Urinary bladder (tissue), 4 donors: ENCODE measurements around the gene HPX. TPM values are rescaled to one million over a fixed set of nuclear protein-coding genes. Genes with fewer than 3 reads are reported as not detected.
A peak's percentile ranks its signal among the peaks of the same experiment; 100 is the strongest.
"Not testable (repeated sequence)": the region's sequence is repeated elsewhere in the genome, so short reads cannot be mapped to it uniquely, and the experiment has no call there.

ENCODE experiments used
- DNase-seq: peaks from one replicate; pipeline ENCODE4 v3.0.0-alpha.2; 2015; ENCODE audit errors: extremely low spot score
- H3K27ac ChIP-seq: one replicate; pipeline ENCODE4 v1.5.1; 2013; ENCODE audit warnings: low read depth, mild to moderate bottlenecking, moderate library complexity
- H3K36me3 ChIP-seq: one replicate; pipeline ENCODE4 v1.6.1; 2013; ENCODE audit warnings: mild to moderate bottlenecking, moderate library complexity; ENCODE audit not compliant: insufficient read depth
- H3K4me1 ChIP-seq: one replicate; pipeline ENCODE4 v1.6.1; 2013; ENCODE audit warnings: mild to moderate bottlenecking, moderate library complexity; ENCODE audit not compliant: insufficient read depth
- H3K4me3 ChIP-seq: one replicate; pipeline ENCODE4 v1.5.1; 2013; ENCODE audit warnings: low read depth, low read length
- WGBS: extraction: QIAGEN DNeasy Blood & Tissue Kit; methylation state at CpG from one replicate; pipeline ENCODE4 v1.1.7; 2013; 5-methylcytosine and 5-hydroxymethylcytosine counted together
- polyA plus RNA-seq: library from polyadenylated mRNA; stranded (reverse); fragments of 200-250 nt; gene quantifications from one replicate; pipeline ENCODE4 v1.2.3, GENCODE V29; 2013
- total RNA-seq: library from RNA; depleted of rRNA; stranded (reverse); fragments of >200 nt; gene quantifications from one replicate; pipeline ENCODE4 v1.2.3, GENCODE V29; 2014
- donor health status: healthy with polysubstance abuse.
- donor health status: healthy.

Gene HPX
- total and polyA plus RNA-seq, 2 donors = 1.1 to 3.3 TPM

GRCh38 chr11:6401464-6401863 lies 39.3 kb downstream of the HPX start:
- whole genome bisulfite sequencing = 94% methylated on average over 7 of the region's 7 CpGs
- no peaks in the 10 kb centered on the region for H3K4me1 ChIP-seq
- H3K36me3 ChIP-seq = no peaks in the 10 kb centered on the region
- H3K4me3 ChIP-seq = no peak overlapping the region
- no peak for DNase-seq
- no peak overlapping the region for H3K27ac ChIP-seq

- no peaks in the 10 kb centered on the region for H3K36me3 ChIP-seq
- no peak overlapping the region for H3K27ac ChIP-seq
- no peak for DNase-seq
- H3K4me1 ChIP-seq = no peaks in the 10 kb centered on the region
- no peak overlapping the region for H3K4me3 ChIP-seq
- 95% methylated on average over 15 of the region's 15 CpGs for WGBS
These were observed 40.1 kb downstream of the HPX start for GRCh38 chr11:6400431-6401345.

DNA sequence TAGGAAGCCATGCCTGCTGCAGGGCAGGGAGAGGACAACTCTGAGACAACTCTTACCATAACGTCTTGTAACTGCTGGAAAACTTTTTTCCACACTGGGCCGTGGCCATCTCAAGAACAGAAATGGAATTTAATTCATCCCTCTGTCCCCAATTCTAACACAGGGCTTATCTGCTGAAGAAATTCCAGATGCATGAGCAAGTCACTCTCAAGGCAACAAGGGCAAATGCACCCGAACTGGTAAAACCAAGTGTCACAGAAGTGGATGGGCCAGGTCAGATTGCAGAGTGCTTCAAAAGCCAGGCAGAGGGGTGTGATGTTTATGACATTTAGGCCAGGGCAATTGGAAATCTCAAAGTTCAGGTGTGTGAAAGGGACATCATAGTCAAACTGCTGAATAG lies 43.2 kb downstream of the HPX start:
- Histone ChIP-seq H3K36me3 (no peaks in the 10 kb centered on the region), H3K27ac (no peak overlapping the region), H3K4me1 (no peaks in the 10 kb centered on the region), H3K4me3 (no peak overlapping the region)
- WGBS = 30% methylated on average over 3 of the region's 3 CpGs
- DNase-seq = no peak

- Histone ChIP-seq H3K27ac (no peak overlapping the region), H3K4me1 (no peaks in the 10 kb centered on the region), H3K4me3 (no peak overlapping the region), H3K36me3 (no peaks in the 10 kb centered on the region)
- no peak for DNase-seq
- 40% methylated on average over 1 of the region's 1 CpG for WGBS
These were observed 43.6 kb downstream of the HPX start for GRCh38 chr11:6397156-6397555.

GRCh38 chr11:6395470-6396060 lies 45.2 kb downstream of the HPX start:
- Histone ChIP-seq H3K36me3 (no peaks in the 10 kb centered on the region), H3K4me3 (no peak overlapping the region), H3K4me1 (no peaks in the 10 kb centered on the region), H3K27ac (no peak overlapping the region)
- DNase-seq = no peak
- 84% methylated on average over 16 of the region's 16 CpGs for WGBS

GRCh38 chr11:6393989-6394670 lies 46.7 kb downstream of the HPX start:
- Histone ChIP-seq H3K36me3 (no peaks in the 10 kb centered on the region), H3K4me1 (no peaks in the 10 kb centered on the region), H3K4me3 (no peak overlapping the region), H3K27ac (no peak overlapping the region)
- 84% methylated on average over 16 of the region's 16 CpGs for WGBS
- DNase-seq = no peak

GRCh38 chr11:6392251-6392650 lies 48.5 kb downstream of the HPX start:
- H3K36me3 ChIP-seq, H3K4me3 ChIP-seq, H3K27ac ChIP-seq, DNase-seq, H3K4me1 ChIP-seq: not testable (repeated sequence)
- 99% methylated on average over 4 of the region's 4 CpGs for WGBS

DNA sequence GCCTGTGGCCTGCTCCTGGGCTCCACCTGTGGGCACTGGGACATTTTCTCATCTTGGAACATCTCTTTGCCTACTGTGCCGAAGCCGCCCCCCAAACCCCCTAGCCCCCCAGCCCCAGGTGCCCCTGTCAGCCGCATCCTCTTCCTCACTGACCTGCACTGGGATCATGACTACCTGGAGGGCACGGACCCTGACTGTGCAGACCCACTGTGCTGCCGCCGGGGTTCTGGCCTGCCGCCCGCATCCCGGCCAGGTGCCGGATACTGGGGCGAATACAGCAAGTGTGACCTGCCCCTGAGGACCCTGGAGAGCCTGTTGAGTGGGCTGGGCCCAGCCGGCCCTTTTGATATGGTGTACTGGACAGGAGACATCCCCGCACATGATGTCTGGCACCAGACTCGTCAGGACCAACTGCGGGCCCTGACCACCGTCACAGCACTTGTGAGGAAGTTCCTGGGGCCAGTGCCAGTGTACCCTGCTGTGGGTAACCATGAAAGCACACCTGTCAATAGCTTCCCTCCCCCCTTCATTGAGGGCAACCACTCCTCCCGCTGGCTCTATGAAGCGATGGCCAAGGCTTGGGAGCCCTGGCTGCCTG lies 49.2 kb downstream of the HPX start:
- Histone ChIP-seq H3K4me3 (peak overlapping the region; percentile 80), H3K4me1 (no peaks in the 10 kb centered on the region), H3K27ac (no peak overlapping the region), H3K36me3 (no peaks in the 10 kb centered on the region)
- no peak for DNase-seq
- 94% methylated on average over 18 of the region's 18 CpGs for WGBS

DNA sequence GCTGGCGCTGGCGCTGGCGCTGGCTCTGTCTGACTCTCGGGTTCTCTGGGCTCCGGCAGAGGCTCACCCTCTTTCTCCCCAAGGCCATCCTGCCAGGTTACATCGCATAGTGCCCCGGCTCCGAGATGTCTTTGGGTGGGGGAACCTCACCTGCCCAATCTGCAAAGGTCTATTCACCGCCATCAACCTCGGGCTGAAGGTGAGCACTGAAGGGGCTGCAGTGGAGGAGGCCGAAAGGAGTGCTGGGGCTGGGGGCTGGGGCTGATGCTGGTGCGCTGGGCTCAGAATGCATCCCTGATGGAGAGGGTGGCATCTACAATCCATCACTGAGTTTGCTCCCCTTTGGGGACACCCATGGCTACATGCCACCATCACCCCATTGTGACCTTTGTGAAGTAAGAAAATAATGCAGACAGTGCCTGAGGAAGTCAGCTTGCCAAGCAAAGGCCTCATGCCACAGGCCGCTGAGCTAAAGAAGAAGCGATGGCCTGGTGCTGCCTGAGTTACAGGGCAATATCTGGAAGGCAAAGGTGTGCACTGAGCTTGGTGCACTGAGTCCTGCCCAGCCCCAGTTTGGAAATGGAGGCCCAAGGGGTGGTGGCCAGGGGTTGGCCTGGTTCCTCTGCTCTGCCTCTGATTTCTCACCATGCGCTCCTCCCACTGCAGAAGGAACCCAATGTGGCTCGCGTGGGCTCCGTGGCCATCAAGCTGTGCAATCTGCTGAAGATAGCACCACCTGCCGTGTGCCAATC lies 49.9 kb downstream of the HPX start:
- DNase-seq = no peak
- H3K4me3 ChIP-seq = peak overlapping the region; percentile 80
- no peaks in the 10 kb centered on the region for H3K36me3 ChIP-seq
- WGBS = 30% methylated on average over 19 of the region's 19 CpGs
- H3K27ac ChIP-seq = peak overlapping the region; percentile 87
- no peaks in the 10 kb centered on the region for H3K4me1 ChIP-seq

DNA sequence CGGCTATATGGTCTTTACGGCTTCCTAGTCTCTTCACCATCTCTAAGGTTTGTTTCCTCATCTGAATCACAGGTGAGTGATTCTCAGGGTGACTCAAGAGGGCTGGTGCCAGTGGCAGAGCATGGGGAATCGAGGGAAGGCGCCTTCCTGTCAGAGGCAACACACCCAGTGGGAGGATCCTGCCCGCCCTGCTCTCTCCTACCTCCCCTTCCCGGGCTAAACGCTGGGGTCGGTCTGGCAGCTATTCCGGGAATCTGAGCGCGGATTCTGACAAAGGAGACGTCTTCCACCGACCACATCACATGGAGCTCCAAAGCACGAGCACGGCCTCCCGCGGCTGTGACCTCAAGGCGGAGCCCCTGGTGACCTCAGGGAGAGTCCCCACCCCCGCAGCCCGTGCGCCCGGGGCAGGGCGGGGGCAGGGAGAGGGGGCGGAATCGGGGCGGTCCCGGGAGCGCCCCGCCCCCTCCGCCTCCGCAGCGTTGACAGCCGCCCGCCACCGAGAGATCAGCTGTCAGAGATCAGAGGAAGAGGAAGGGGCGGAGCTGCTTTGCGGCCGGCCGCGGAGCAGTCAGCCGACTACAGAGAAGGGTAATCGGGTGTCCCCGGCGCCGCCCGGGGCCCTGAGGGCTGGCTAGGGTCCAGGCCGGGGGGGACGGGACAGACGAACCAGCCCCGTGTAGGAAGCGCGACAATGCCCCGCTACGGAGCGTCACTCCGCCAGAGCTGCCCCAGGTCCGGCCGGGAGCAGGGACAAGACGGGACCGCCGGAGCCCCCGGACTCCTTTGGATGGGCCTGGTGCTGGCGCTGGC lies 50.7 kb downstream of the HPX start, which contains the start of gene SMPD1:
Gene SMPD1, plus strand, starts transcription at position 570 of the 813 bp plus-strand sequence. Its CDS starts 125 bp downstream, at position 695.
- under 1% methylated on average over 63 of the region's 63 CpGs for WGBS
- Histone ChIP-seq H3K4me3 (peak within 1 kb of the TSS; percentile 80), H3K27ac (peak within 1 kb of the TSS; percentile 93), H3K4me1 (no peaks in the 10 kb centered on the region), H3K36me3 (no peaks in the 10 kb centered on the region)
- DNase-seq = peak; percentile 73

- H3K4me3 ChIP-seq = no peak overlapping the region
- WGBS = 91% methylated on average over 1 of the region's 1 CpG
- no peaks in the 10 kb centered on the region for H3K36me3 ChIP-seq
- no peak for DNase-seq
- no peak overlapping the region for H3K27ac ChIP-seq
- H3K4me1 ChIP-seq = no peaks in the 10 kb centered on the region
These were observed 52.0 kb downstream of the HPX start for GRCh38 chr11:6388748-6389147.

- no peak overlapping the region for H3K4me3 ChIP-seq
- no peak overlapping the region for H3K27ac ChIP-seq
- 66% methylated on average over 12 of the region's 12 CpGs for WGBS
These were observed 52.8 kb downstream of the HPX start for GRCh38 chr11:6387811-6388599.

More at GRCh38 chr11:6387811-6388599, 52.8 kb downstream of the HPX start:
- DNase-seq = no peak
- no peaks in the 10 kb centered on the region for H3K4me1 ChIP-seq
- H3K36me3 ChIP-seq = no peaks in the 10 kb centered on the region
